H1 (cell line): ENCODE measurements around the gene PLK4. TPM values are rescaled to one million over a fixed set of nuclear protein-coding genes. Genes with fewer than 3 reads are reported as not detected.

Experiments used
- CTCF ChIA-PET: fragments of 300-600 bp; sonication (Branson Sonifier 250); formaldehyde crosslinking; loops from one replicate; lab custom pipeline; 2021; ENCODE audit not compliant: partially characterized antibody; lab: Charles Lee
- POLR2A ChIA-PET: fragments of 300-600 bp; sonication (Branson Sonifier 250); formaldehyde crosslinking; loops from one replicate; lab custom pipeline; 2021; ENCODE audit warnings: inconsistent platforms; ENCODE audit not compliant: partially characterized antibody; lab: Charles Lee
- DNase-seq, 2 experiments: peaks; one replicate each; pipeline versions ENCODE4 v3.0.0 to v3.0.0-alpha.2; 2010 to 2022; ENCODE audit warnings: low spot score in 2 of 2, low read depth in 1 of 2, mixed read lengths in 1 of 2
- FAIRE-seq: peaks from 2 replicates; lab custom pipeline; 2011; peaks lifted over from hg19 to GRCh38; lab: Jason Lieb, UNC
- H2AFZ ChIP-seq: 2 replicates; pipeline ENCODE4 v1.8.1; 2012; ENCODE audit warnings: low read length, inconsistent platforms
- H2AK5ac ChIP-seq: 2 replicates; pipeline ENCODE4 v1.6.1; 2013; ENCODE audit warnings: low read depth, low read length
- H2BK120ac ChIP-seq: replicated peaks from 2 replicates; pipeline ENCODE3; 2013; ENCODE audit warnings: low read depth, low read length, inconsistent platforms
- H2BK12ac ChIP-seq: 2 replicates; pipeline ENCODE4 v1.6.1; 2013; ENCODE audit warnings: low read depth, low read length
- H2BK15ac ChIP-seq: 2 replicates; pipeline ENCODE4 v1.6.1; 2013; ENCODE audit warnings: low read length
- H2BK20ac ChIP-seq: 2 replicates; pipeline ENCODE4 v1.6.1; 2013; ENCODE audit warnings: low read length
- H2BK5ac ChIP-seq: 2 replicates; pipeline ENCODE4 v1.6.1; 2013; ENCODE audit warnings: low read depth, low read length
- H3K14ac ChIP-seq: 2 replicates; pipeline ENCODE4 v1.6.1; 2013; ENCODE audit warnings: inconsistent platforms; ENCODE audit not compliant: insufficient read length
- H3K18ac ChIP-seq: 2 replicates; pipeline ENCODE4 v1.6.1; 2013; ENCODE audit warnings: low read length; ENCODE audit errors: extremely low read depth
- H3K23ac ChIP-seq: 2 replicates; pipeline ENCODE4 v1.6.1; 2013; ENCODE audit warnings: inconsistent platforms; ENCODE audit not compliant: insufficient read length
- H3K23me2 ChIP-seq: 2 replicates; pipeline ENCODE4 v1.6.1; 2013; ENCODE audit warnings: low read depth, low read length
- H3K27ac ChIP-seq: 2 replicates; pipeline ENCODE4 v1.6.1; 2011; ENCODE audit warnings: low read depth, low read length, inconsistent platforms
- H3K27me3 ChIP-seq, 4 experiments: replicated peaks in 1 of 4; 1 replicate in 1 of 4; 2 replicates in 3 of 4; pipeline versions ENCODE4 v1.6.1 to v1.8.1; 2011 to 2013; ENCODE audit warnings: low read length in 3 of 4, mild to moderate bottlenecking in 3 of 4, inconsistent platforms in 2 of 4, mixed read lengths in 2 of 4, moderate library complexity in 1 of 4; ENCODE audit not compliant: control insufficient read depth in 3 of 4, insufficient read depth in 3 of 4; ENCODE audit errors: extremely low read depth in 1 of 4
- H3K36me3 ChIP-seq, 4 experiments: 2 replicates each; pipeline versions ENCODE4 v1.6.1 to v1.8.1; 2011 to 2013; ENCODE audit warnings: mild to moderate bottlenecking in 4 of 4, low read length in 3 of 4, moderate library complexity in 2 of 4, control low read depth in 1 of 4, inconsistent platforms in 1 of 4; ENCODE audit not compliant: insufficient read depth in 4 of 4, control insufficient read depth in 2 of 4
- H3K4ac ChIP-seq: replicated peaks from 2 replicates; pipeline ENCODE3; 2013; ENCODE audit warnings: low read length, low read depth, mixed read lengths, inconsistent platforms; ENCODE audit not compliant: insufficient read length
- H3K4me1 ChIP-seq, 4 experiments: replicated peaks in 1 of 4; 1 replicate in 1 of 4; 2 replicates in 3 of 4; pipeline versions ENCODE4 v1.6.1 to v1.8.1; 2011 to 2013; ENCODE audit warnings: low read length in 3 of 4, inconsistent platforms in 2 of 4, mixed read lengths in 1 of 4; ENCODE audit not compliant: insufficient read depth in 4 of 4, control insufficient read depth in 3 of 4
- H3K4me2 ChIP-seq, 2 experiments: 2 replicates each; pipeline versions ENCODE4 v1.6.1 to v1.8.1; 2011 to 2013; ENCODE audit warnings: low read depth in 2 of 2, low read length in 2 of 2, control low read depth in 1 of 2, inconsistent platforms in 1 of 2, mild to moderate bottlenecking in 1 of 2; ENCODE audit not compliant: insufficient read depth in 1 of 2
- H3K4me3 ChIP-seq, 4 experiments: fragments of 200-600, 300-600 bp in 1 of 4; sonication (generic), shearing (Covaris generic), sonication (Bioruptor Twin) in 1 of 4; 2 replicates each; pipeline versions ENCODE4 v1.5.1 to v1.8.1; 2011 to 2016; ENCODE audit warnings: low read length in 4 of 4, low read depth in 3 of 4, control low read depth in 2 of 4, inconsistent platforms in 2 of 4, mild to moderate bottlenecking in 2 of 4, mixed read lengths in 1 of 4, moderate library complexity in 1 of 4; ENCODE audit not compliant: insufficient read depth in 2 of 4; ENCODE audit errors: extremely low read depth in 1 of 4
- H3K56ac ChIP-seq: replicated peaks from 2 replicates; pipeline ENCODE3; 2013; ENCODE audit warnings: low read depth, mild to moderate bottlenecking, mixed read lengths, low read length, inconsistent platforms; ENCODE audit not compliant: insufficient read length
- H3K79me1 ChIP-seq: 2 replicates; pipeline ENCODE4 v1.6.1; 2013; ENCODE audit warnings: low read depth, low read length, control low read depth
- H3K79me2 ChIP-seq, 2 experiments: 2 replicates each; pipeline versions ENCODE4 v1.6.1 to v1.8.1; 2012 to 2013; ENCODE audit warnings: low read length in 2 of 2, mild to moderate bottlenecking in 2 of 2, inconsistent platforms in 1 of 2; ENCODE audit not compliant: insufficient read depth in 2 of 2, control insufficient read depth in 1 of 2
- H3K9ac ChIP-seq, 4 experiments: replicated peaks in 1 of 4; 1 replicate in 1 of 4; 2 replicates in 3 of 4; pipeline versions ENCODE4 v1.6.1 to v1.8.1; 2011 to 2013; ENCODE audit warnings: low read depth in 3 of 4, low read length in 3 of 4, control low read depth in 2 of 4, mild to moderate bottlenecking in 2 of 4, moderate library complexity in 2 of 4, inconsistent platforms in 1 of 4; ENCODE audit errors: extremely low read depth in 1 of 4
- H3K9me3 ChIP-seq, 2 experiments: 2 replicates each; pipeline versions ENCODE4 v1.6.1 to v1.8.1; 2012 to 2013; ENCODE audit warnings: mild to moderate bottlenecking in 2 of 2, moderate library complexity in 2 of 2, control low read depth in 1 of 2, inconsistent platforms in 1 of 2, low read depth in 1 of 2, low read length in 1 of 2, mixed read lengths in 1 of 2; ENCODE audit not compliant: insufficient read depth in 2 of 2
- H4K20me1 ChIP-seq, 2 experiments: replicated peaks in 1 of 2; 2 replicates each; pipeline versions ENCODE3 to v1.8.1; 2011 to 2013; ENCODE audit warnings: inconsistent platforms in 2 of 2, low read length in 2 of 2, mild to moderate bottlenecking in 1 of 2; ENCODE audit not compliant: insufficient read depth in 2 of 2, control insufficient read depth in 1 of 2
- H4K5ac ChIP-seq: 2 replicates; pipeline ENCODE4 v1.6.1; 2013; ENCODE audit warnings: low read length, low read depth, mixed read lengths, inconsistent platforms; ENCODE audit not compliant: insufficient read length
- H4K8ac ChIP-seq: 2 replicates; pipeline ENCODE4 v1.8.0; 2013; ENCODE audit warnings: mild to moderate bottlenecking, moderate library complexity, low read length, inconsistent platforms; ENCODE audit not compliant: insufficient read depth; ENCODE audit errors: extremely low read depth
- H4K91ac ChIP-seq: replicated peaks from 2 replicates; pipeline ENCODE3; 2013; ENCODE audit warnings: low read length, mixed read lengths, inconsistent platforms; ENCODE audit not compliant: insufficient read length
- BRCA1 ChIP-seq: IDR thresholded peaks from 2 replicates; pipeline ENCODE4 v1.6.1; 2012; ENCODE audit warnings: low read depth, low read length, improper control_type of control experiment
- CBX8 ChIP-seq: fragments of 300-800, 300-1000 bp; sonication (generic); IDR thresholded peaks from 2 replicates; pipeline ENCODE4 v1.7.1; 2016; ENCODE audit warnings: low read depth, low read length, borderline replicate concordance
- EP300 ChIP-seq, 2 experiments: IDR thresholded peaks; 1 replicate in 1 of 2; 2 replicates in 1 of 2; pipeline ENCODE4 v1.6.1; 2011 to 2012; ENCODE audit warnings: low read depth in 2 of 2, low read length in 2 of 2, mild to moderate bottlenecking in 2 of 2, borderline replicate concordance in 1 of 2, inconsistent platforms in 1 of 2, moderate library complexity in 1 of 2
- EZH2 ChIP-seq: fragments of 200-600 bp; sonication (generic); IDR thresholded peaks from 2 replicates; pipeline ENCODE4 v1.7.1; 2012; ENCODE audit warnings: low read depth, mild to moderate bottlenecking, moderate library complexity, low read length, inconsistent platforms; ENCODE audit not compliant: severe bottlenecking
- GABPA ChIP-seq: IDR thresholded peaks from 2 replicates; pipeline ENCODE4 v1.6.1; 2011; ENCODE audit warnings: mild to moderate bottlenecking, low read length, moderate library complexity, borderline replicate concordance; ENCODE audit not compliant: insufficient read depth
- HDAC6 ChIP-seq: IDR thresholded peaks from one replicate; pipeline ENCODE4 v1.7.1; 2012; ENCODE audit warnings: low read depth, mild to moderate bottlenecking, inconsistent platforms, low read length, moderate library complexity
- RFX5 ChIP-seq: IDR thresholded peaks from 2 replicates; pipeline ENCODE4 v1.6.1; 2011; ENCODE audit warnings: low read depth, low read length, improper control_type of control experiment, borderline replicate concordance
- SRF ChIP-seq: IDR thresholded peaks from 2 replicates; pipeline ENCODE4 v1.6.1; 2011; ENCODE audit warnings: mild to moderate bottlenecking, low read depth, low read length, moderate library complexity
- WGBS, 2 experiments: shearing (Covaris generic) in 1 of 2; methylation state at CpG; one replicate each; pipeline versions ENCODE4 v1.1.6 to v1.1.7; 2013 to 2015; ENCODE audit warnings: low lambda C conversion rate in 2 of 2, mixed read lengths in 2 of 2, inconsistent platforms in 1 of 2, low coverage in 1 of 2, missing lambda C conversion rate in 1 of 2; ENCODE audit not compliant: insufficient replicate concordance in 2 of 2, insufficient coverage in 1 of 2, insufficient read length in 1 of 2; ENCODE audit errors: extremely low coverage in 1 of 2, missing lambda C conversion rate in 1 of 2; 5-methylcytosine and 5-hydroxymethylcytosine counted together
- polyA plus RNA-seq, 7 experiments: library from polyadenylated mRNA; depleted of rRNA in 3 of 7; stranded (reverse) in 5 of 7; unstranded in 2 of 7; fragments of >200 nt in 5 of 7; fragments of 200-250 nt in 2 of 7; gene quantifications; 1 replicate in 5 of 7; 2 replicates in 1 of 7; 4 replicates in 1 of 7; pipeline versions ENCODE4 v1.2.1 to v1.2.3, GENCODE V29; 2011 to 2013; ENCODE audit warnings: missing spikeins in 2 of 7, mixed read lengths in 2 of 7
- total RNA-seq: library from RNA; stranded (reverse); fragmentation: NEBNext Ultra II Directional; extraction: Animal tissue kit (Norgen Biotek cat#: 25700); gene quantifications from 2 replicates; pipeline ENCODE4 v1.2.1, GENCODE V29; 2021
- TF ChIP-seq, protein P1 (sequence below): IDR thresholded peaks from 2 replicates; pipeline ENCODE4 v1.6.1; 2012; ENCODE audit warnings: inconsistent platforms
- TF ChIP-seq, protein P2 (sequence below): IDR thresholded peaks from 2 replicates; pipeline ENCODE4 v1.6.1; 2012; ENCODE audit warnings: inconsistent platforms

PLK4 gene
- total and polyA plus RNA-seq, 2 of the 8 experiments (the other 6 are each of a cell fraction or from before 2014, with no cell fraction given): 23.3 to 35.2 TPM

DNA sequence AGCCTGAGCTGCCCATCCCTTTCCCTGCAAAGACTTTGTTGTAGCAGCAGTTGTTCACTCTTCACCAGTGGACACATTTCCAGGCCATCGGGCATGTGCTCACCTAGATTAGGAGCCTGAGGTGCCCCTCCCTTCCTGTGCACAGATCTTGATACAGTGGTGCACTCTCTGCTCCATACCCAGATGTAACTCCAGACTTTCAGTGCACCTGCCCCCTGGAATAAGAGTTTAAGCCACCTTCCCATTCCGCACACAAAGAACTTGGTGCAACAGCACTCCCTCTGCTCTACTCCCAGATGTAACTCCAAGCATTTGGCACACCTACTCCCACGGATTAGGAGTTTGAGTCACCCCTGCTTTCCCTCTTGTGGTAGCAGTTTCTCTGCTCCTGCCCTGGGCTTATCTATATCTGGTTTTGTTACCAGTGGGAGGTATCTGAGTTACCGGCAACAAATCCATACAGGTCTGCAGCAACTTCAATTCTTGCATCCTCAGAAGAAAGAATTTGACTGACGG lies 36.0 kb upstream of the PLK4 start:
- H2BK120ac ChIP-seq: no peak overlapping the region
- H3K4me3 ChIP-seq: no peak overlapping the region
- H2BK12ac ChIP-seq: no peak overlapping the region; the same call in 1 of the 2 replicates
- ChIA-PET POLR2A (interaction anchor here (1.4 to 1.6 kb wide), 2 partner anchors 8 to 32 kb away, joined by 3 to 6 read pairs; no protein-coding TSS in a partner anchor), CTCF (interaction anchor here (1.3 kb wide), 1 partner anchor 17 kb away, joined by 4 read pairs; no protein-coding TSS in a partner anchor)
- H4K8ac ChIP-seq: no peak overlapping the region
- H4K91ac ChIP-seq: no peak overlapping the region
- 91% methylated on average over 5 of the region's 5 CpGs; no CpG with 5 or more reads in 1 of the 2 experiments for WGBS, 2 experiments
- no peaks in the 10 kb centered on the region for H3K79me1 ChIP-seq
- no peak overlapping the region for H4K5ac ChIP-seq
- H3K27me3 ChIP-seq: no peaks in the 10 kb centered on the region
- H3K36me3 ChIP-seq: no peaks in the 10 kb centered on the region
- H3K56ac ChIP-seq: no peak overlapping the region
- H3K9ac ChIP-seq: no peak overlapping the region
- 0 out of 4 replicates have a peak, but pooled peaks cover 0 to 2% of the 10 kb centered on the region in 2 experiments for H3K79me2 ChIP-seq
- no peak overlapping the region for H3K14ac ChIP-seq
- H3K4ac ChIP-seq: no peak overlapping the region
- no peaks in the 10 kb centered on the region for H4K20me1 ChIP-seq
- no peak overlapping the region for H2AK5ac ChIP-seq
- no peak overlapping the region for H2BK20ac ChIP-seq
- H2BK15ac ChIP-seq: no peak overlapping the region
- peaks cover 0 to 2% of the 10 kb centered on the region in 2 experiments; a peak in 1 of 4 replicates for H3K9me3 ChIP-seq
- H2AFZ ChIP-seq: no peak overlapping the region
- no peak for DNase-seq
- no peak overlapping the region for H2BK5ac ChIP-seq
- H3K4me2 ChIP-seq: no peak overlapping the region
- no peak overlapping the region for H3K23ac ChIP-seq
- peaks cover 0 to 8% (median 0%) of the 10 kb centered on the region in 4 experiments; a peak in 2 of 7 replicates for H3K4me1 ChIP-seq
- H3K27ac ChIP-seq: no peak overlapping the region
- H3K23me2 ChIP-seq: no peaks in the 10 kb centered on the region
- TF ChIP-seq SRF (no peak), GABPA (no peak), BRCA1 (no peak), RFX5 (no peak), EP300 (IDR thresholded peaks at IDR 0.05; ENCODE audit: borderline replicate concordance in 1 of 2, low read depth in 2 of 2, low read length in 2 of 2) (no peak), EZH2 (no peak), HDAC6 (no peak), CBX8 (no peak)
- TF ChIP-seq, protein P1, sequence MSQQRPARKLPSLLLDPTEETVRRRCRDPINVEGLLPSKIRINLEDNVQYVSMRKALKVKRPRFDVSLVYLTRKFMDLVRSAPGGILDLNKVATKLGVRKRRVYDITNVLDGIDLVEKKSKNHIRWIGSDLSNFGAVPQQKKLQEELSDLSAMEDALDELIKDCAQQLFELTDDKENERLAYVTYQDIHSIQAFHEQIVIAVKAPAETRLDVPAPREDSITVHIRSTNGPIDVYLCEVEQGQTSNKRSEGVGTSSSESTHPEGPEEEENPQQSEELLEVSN: no peak
- TF ChIP-seq, protein P2, sequence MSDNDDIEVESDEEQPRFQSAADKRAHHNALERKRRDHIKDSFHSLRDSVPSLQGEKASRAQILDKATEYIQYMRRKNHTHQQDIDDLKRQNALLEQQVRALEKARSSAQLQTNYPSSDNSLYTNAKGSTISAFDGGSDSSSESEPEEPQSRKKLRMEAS: no peak
- FAIRE-seq: no peak
- no peak overlapping the region for H3K18ac ChIP-seq
